Ovary (tissue), 9 donors: ENCODE data around the gene RHEB. TPM values are rescaled to one million over a fixed set of nuclear protein-coding genes. Genes with fewer than 3 reads are reported as not detected.

Source experiments
- DNase-seq, 5 donors: peaks; one replicate each; pipeline ENCODE4 v3.0.0-alpha.2; 2019 to 2020
- H3K27ac ChIP-seq, 2 donors: fragments of 200-600 bp; one replicate each; pipeline versions ENCODE4 v1.5.1 to v1.8.0; 2019 to 2022
- H3K27me3 ChIP-seq: fragments of 200-600 bp; one replicate; pipeline ENCODE4 v1.8.0; 2022
- H3K36me3 ChIP-seq: fragments of 200-600 bp; sonication (generic); one replicate; pipeline ENCODE4 v1.5.1; 2019
- H3K4me1 ChIP-seq: one replicate; pipeline ENCODE4 v1.8.1; 2013; ENCODE audit warnings: mild to moderate bottlenecking, moderate library complexity; ENCODE audit not compliant: insufficient read depth
- H3K4me3 ChIP-seq: fragments of 200-600 bp; sonication (generic); one replicate; pipeline ENCODE4 v1.5.1; 2017
- H3K9me3 ChIP-seq, 2 donors: fragments of 200-600 bp in 1 of 2; sonication (generic) in 1 of 2; one replicate each; pipeline versions ENCODE4 v1.5.1 to v1.8.1; 2013 to 2019; ENCODE audit warnings: mild to moderate bottlenecking in 1 of 2, moderate library complexity in 1 of 2
- EP300 ChIP-seq: sonication (generic); formaldehyde crosslinking; IDR thresholded peaks from one replicate; pipeline ENCODE4 v1.6.1; 2017; ENCODE audit warnings: antibody characterized with exemption
- POLR2A ChIP-seq: fragments of 450-650 bp; IDR thresholded peaks from one replicate; pipeline ENCODE4 v1.6.1; 2017; ENCODE audit warnings: antibody characterized with exemption, mild to moderate bottlenecking, moderate library complexity
- WGBS, 3 donors: extraction: QIAGEN DNeasy Blood & Tissue Kit in 1 of 3; methylation state at CpG; one replicate each; pipeline versions ENCODE4 v1.1.5 to v1.1.7; 2013 to 2017; 5-methylcytosine and 5-hydroxymethylcytosine counted together
- intact Hi-C, 4 donors: fragments of 100-400 bp; cut with DNase I; formaldehyde crosslinking; loops; one replicate each; pipeline versions ENCODE4 v1.11.0 to v1.15.1; 2022 to 2023
- polyA plus RNA-seq, 2 donors: library from polyadenylated mRNA; stranded (reverse); fragments of 200-250 nt in 1 of 2; fragments of 350-450 nt in 1 of 2; fragmentation: Illumina TruSeq in 1 of 2; extraction: RNeasy Lipid Tissue Mini Kit (QIAGEN cat#74804) in 1 of 2; gene quantifications; one replicate each; pipeline ENCODE4 v1.2.3, GENCODE V29; 2013 to 2014
- total RNA-seq, 7 donors: library from RNA; depleted of rRNA in 2 of 7; stranded (reverse); fragments of >200 nt in 2 of 7; fragmentation: NEBNext Ultra II Directional in 3 of 7; extraction: Animal tissue kit (Norgen Biotek cat#: 25700) in 3 of 7; gene quantifications; one replicate each; pipeline versions ENCODE4 v1.1.0 to v1.2.4, GENCODE V29; 2016 to 2023
- TF ChIP-seq, protein P1 (sequence below), 3 donors: fragments of 450-650 bp in 2 of 3; fragments of 200-600 bp in 1 of 3; IDR thresholded peaks; one replicate each; pipeline versions ENCODE4 v1.5.1 to v1.8.0; 2016 to 2022; ENCODE audit warnings: antibody characterized with exemption in 3 of 3, mild to moderate bottlenecking in 1 of 3
- donor health status: DM: no; HTN: no; CAD: no; lungs with moderate emphysema.
- donor health status: DM: no; HTN: no; CAD: no.
- donor health status: Bipolar disorder and iron deficiency.
- donor health status: DM: yes; HTN: yes; CAD: no.
- donor health status: DM: no; HTN: no; CAD: no.
- donor health status: DM: yes; HTN: yes; CAD: no.

Gene RHEB
- total and polyA plus RNA-seq, 9 donors, result 77.6 to 167 (median 91.8) TPM

DNA sequence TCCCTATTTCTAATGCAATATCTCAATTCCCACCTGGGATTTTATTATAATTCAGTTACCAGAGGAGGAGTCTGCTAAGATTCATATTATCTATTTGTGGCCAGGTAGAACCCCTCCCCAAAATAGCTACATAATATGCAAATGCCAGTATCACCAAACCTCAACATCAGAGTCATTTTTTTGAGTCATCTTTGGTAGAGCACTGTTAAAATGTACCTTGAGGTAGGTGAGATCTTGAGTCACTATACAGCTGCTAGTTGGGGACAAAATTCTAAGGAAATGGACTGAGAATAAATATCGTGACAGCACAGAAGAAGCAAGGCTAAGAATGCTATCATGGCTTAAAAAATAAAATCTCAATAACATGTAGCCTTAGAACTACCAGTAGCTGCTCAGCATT is 75.1 kb downstream of the RHEB start:
- Histone ChIP-seq H3K4me3 (no peak overlapping the region), H3K27ac (no peak overlapping the region), H3K9me3 (no peaks in the 10 kb centered on the region), H3K4me1 (peaks cover 9% of the 10 kb centered on the region), H3K36me3 (no peaks in the 10 kb centered on the region), H3K27me3 (no peaks in the 10 kb centered on the region)
- 71 to 82% (median 78%) methylated on average over 1 of the region's 1 CpG for WGBS, 3 donors
- DNase-seq, result no peak
- intact Hi-C loops, result loop anchor here in 1 of 4 donors (5.0 kb wide), 1 partner anchor 77 kb away; no protein-coding TSS in a partner anchor
- TF ChIP-seq EP300 (no peak), POLR2A (no peak)
- TF ChIP-seq, protein P1, sequence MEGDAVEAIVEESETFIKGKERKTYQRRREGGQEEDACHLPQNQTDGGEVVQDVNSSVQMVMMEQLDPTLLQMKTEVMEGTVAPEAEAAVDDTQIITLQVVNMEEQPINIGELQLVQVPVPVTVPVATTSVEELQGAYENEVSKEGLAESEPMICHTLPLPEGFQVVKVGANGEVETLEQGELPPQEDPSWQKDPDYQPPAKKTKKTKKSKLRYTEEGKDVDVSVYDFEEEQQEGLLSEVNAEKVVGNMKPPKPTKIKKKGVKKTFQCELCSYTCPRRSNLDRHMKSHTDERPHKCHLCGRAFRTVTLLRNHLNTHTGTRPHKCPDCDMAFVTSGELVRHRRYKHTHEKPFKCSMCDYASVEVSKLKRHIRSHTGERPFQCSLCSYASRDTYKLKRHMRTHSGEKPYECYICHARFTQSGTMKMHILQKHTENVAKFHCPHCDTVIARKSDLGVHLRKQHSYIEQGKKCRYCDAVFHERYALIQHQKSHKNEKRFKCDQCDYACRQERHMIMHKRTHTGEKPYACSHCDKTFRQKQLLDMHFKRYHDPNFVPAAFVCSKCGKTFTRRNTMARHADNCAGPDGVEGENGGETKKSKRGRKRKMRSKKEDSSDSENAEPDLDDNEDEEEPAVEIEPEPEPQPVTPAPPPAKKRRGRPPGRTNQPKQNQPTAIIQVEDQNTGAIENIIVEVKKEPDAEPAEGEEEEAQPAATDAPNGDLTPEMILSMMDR (IDR thresholded peaks at IDR 0.05), result no peak

DNA sequence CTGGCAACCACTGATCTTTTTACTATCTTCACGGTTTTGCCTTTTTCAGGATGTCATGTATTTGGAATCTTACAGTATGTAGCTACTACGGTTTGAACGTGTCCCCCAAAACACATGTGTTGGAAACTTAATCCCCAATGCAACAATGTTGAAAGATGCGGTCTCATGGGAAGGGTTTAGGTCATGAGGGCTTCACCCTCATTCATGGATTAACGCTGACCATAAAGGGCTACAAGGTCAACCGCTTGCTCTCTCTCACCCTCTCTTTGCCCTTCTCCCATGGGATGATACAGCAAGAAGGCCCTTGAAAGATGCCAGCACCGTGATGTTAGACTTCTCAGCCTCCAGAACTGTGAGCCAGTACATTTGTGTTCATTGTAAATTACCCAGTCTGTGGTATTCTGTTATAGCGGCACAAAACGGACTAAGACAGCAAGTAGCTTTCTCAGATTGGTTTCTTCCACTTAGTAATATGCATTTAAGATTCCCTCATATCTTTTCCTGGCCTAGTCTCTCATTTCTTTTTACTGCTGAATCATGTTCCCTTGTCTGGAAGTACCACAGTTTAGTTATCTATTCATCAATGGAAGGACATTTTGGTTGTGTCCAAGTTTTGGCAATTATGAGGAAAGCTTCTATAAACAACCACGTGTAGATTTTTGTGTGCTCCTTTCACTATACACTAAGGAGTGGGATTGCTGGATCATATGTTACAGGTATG is 76.8 kb downstream of the RHEB start:
- intact Hi-C loops, result no loop called here
- Histone ChIP-seq H3K36me3 (no peaks in the 10 kb centered on the region), H3K27me3 (no peaks in the 10 kb centered on the region), H3K4me1 (peaks cover 9% of the 10 kb centered on the region), H3K9me3 (no peaks in the 10 kb centered on the region), H3K27ac (no peak overlapping the region), H3K4me3 (no peak overlapping the region)
- 70 to 79% (median 79%) methylated on average over 10 of the region's 10 CpGs for WGBS, 3 donors
- TF ChIP-seq POLR2A (no peak), EP300 (no peak)
- TF ChIP-seq, protein P1 (IDR thresholded peaks at IDR 0.05), result no peak
- DNase-seq, result no peak

DNA sequence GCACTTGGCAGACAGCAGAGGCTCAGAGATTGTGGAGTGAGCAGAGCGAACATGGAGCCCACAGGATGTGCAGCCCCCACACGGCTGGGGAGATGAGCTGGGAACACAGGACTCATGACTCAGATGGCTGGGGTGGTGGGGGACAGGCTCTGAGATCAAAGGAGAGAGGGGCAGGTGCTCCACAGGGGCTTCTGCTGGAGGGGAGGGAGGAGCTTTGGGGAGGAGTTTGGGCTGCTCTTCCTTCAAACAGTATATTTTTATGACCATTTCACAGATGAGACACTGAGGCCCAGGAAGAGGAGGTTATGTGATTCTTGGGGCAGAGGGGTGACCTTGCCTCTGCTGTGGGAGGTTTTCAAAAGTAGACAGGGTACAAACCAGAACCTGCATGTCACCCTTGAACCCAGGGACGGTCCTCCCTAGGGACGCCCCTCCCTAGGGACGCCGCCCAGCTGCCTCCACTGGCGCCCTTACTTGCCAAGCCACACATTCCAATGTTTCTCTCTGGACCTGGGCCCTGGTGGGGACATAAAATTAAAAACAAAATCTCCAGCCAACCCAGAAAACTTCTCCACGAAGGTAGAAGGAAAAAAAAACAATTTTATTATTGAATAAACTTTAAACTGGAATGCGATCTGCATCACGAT is 78.8 kb downstream of the RHEB start:
- intact Hi-C loops, result no loop called here
- no peaks in the 10 kb centered on the region for H3K36me3 ChIP-seq
- peak; percentile 28 to 54 (median 37) for DNase-seq
- H3K27ac ChIP-seq, result no peak overlapping the region
- no peaks in the 10 kb centered on the region for H3K9me3 ChIP-seq
- TF ChIP-seq EP300, result no peak
- TF ChIP-seq POLR2A, result no peak
- TF ChIP-seq, protein P1 (IDR thresholded peaks at IDR 0.05), result no peak
- 18 to 20% (median 19%) methylated on average over 10 of the region's 10 CpGs for WGBS, 3 donors
- no peak overlapping the region for H3K4me3 ChIP-seq
- no peaks in the 10 kb centered on the region for H3K27me3 ChIP-seq
- peaks cover 15% of the 10 kb centered on the region for H3K4me1 ChIP-seq

DNA sequence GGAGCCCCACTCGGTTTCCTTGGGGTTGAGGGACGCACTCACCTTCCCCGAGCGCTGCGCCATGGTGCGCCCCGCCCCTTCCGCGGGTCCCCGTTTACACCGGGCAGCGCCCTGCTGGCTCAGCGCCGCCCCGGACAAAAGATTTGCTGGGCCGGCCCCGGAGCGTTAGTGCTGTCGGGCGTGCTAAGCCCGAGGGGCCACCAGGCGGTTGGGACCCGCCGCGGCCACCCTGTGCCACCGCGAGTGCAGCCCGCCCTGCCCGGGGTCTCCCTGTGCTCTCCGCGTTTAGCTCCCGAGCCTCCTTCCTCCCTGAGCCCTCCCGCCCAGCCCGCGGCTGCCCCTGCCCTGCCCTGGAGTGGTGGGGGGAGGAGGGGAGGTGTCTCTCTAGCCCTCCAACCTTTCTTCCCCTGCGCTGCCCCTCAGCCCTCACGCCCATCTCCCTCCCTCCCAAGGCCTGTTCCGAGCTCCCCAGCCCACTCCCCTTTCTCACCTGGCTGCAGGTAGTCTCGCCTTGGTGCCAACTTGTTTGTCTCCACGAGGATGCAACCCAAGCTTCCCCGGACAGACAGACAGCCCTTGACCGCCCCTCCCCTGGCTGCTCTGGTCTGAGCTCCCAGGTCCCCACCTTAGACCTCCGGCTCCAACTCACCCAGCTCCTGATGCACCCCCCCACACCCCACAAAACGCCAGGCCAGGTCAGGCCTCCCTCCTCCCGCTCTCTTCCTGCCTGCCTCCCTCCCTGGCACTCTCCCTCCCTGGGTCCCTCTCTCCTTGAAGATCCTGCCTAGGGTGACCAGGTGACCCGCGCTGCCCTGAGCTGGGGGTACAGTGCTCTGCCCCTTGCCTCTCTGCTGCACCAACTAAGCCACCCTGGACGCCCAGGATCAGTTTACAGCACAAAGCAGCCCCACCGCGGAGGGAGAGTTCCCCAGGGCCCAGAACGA is 79.6 kb downstream of the RHEB start, which contains the start of gene CRYGN:
TSS of gene CRYGN (minus strand) at position 287 of the 944 bp plus-strand sequence. CDS start at position 63, 224 bp downstream.
- no peaks in the 10 kb centered on the region for H3K9me3 ChIP-seq
- TF ChIP-seq POLR2A (no peak), EP300 (no peak)
- TF ChIP-seq, protein P1 (IDR thresholded peaks at IDR 0.05), result no peak
- H3K36me3 ChIP-seq, result no peaks in the 10 kb centered on the region
- H3K27ac ChIP-seq, result no peak within 1 kb of the TSS
- peak within 1 kb of the TSS; percentile 8 for H3K4me3 ChIP-seq
- DNase-seq, result peak in 3 of 5 donors; percentile 29 to 60 (median 39)
- 12 to 15% (median 12%) methylated on average over 45 to 51 of the region's 51 CpGs for WGBS, 3 donors
- H3K4me1 ChIP-seq, result peaks cover 15% of the 10 kb centered on the region
- intact Hi-C loops, result no loop called here
- H3K27me3 ChIP-seq, result no peaks in the 10 kb centered on the region
